Globus pallidus (tissue), 1 donor: ENCODE data around the gene NR2E1.

Experiments
- DNase-seq: peaks from one replicate; pipeline ENCODE4 v3.0.0-alpha.2; 2015; ENCODE audit warnings: low spot score

NR2E1 gene

GRCh38 chr6:108209738-108210137, 43.9 kb downstream of the NR2E1 start:
- no peak for DNase-seq

- DNase-seq, result no peak
Observed at GRCh38 chr6:108210556-108210955, 44.7 kb downstream of the NR2E1 start.

GRCh38 chr6:108211671-108212070, 45.8 kb downstream of the NR2E1 start:
- no peak for DNase-seq

- no peak for DNase-seq
Observed at GRCh38 chr6:108222064-108222463, 56.2 kb downstream of the NR2E1 start.

- no peak for DNase-seq
Observed at GRCh38 chr6:108222504-108222903, 56.7 kb downstream of the NR2E1 start.

GRCh38 chr6:108227290-108227689, 61.5 kb downstream of the NR2E1 start:
- no peak for DNase-seq

GRCh38 chr6:108228416-108228815, 62.6 kb downstream of the NR2E1 start:
- no peak for DNase-seq

- DNase-seq, result no peak
Observed at GRCh38 chr6:108235127-108235526, 69.3 kb downstream of the NR2E1 start.

GRCh38 chr6:108236791-108237190, 71.0 kb downstream of the NR2E1 start:
- no peak for DNase-seq

- DNase-seq, result no peak
Observed at GRCh38 chr6:108238322-108238721, 72.5 kb downstream of the NR2E1 start.
